ENCODE data around the gene TMC8.

TMC8 gene

GRCh38 chr17:78104540-78104941, 26.0 kb upstream of the TMC8 start:
- TF ChIP-seq CTCF (IDR thresholded peaks at IDR 0.05; ENCODE audit: low read length) (no peak), EZH2 (IDR thresholded peaks at IDR 0.05; ENCODE audit: borderline replicate concordance, low read length) (no peak)

GRCh38 chr17:78105101-78105500, 25.5 kb upstream of the TMC8 start:
- Histone ChIP-seq H3K27me3 (ENCODE audit: insufficient read depth, low read length) (no peaks in the 10 kb centered on the region), H3K9ac (ENCODE audit: low read length) (no peak overlapping the region), H2AFZ (ENCODE audit: low read length) (no peak overlapping the region), H3K79me2 (ENCODE audit: insufficient read depth, low read length) (no peaks in the 10 kb centered on the region), H3F3A (ENCODE audit: insufficient read depth, low read length) (no peaks in the 10 kb centered on the region), H3K27ac (ENCODE audit: low read depth, low read length, poor library complexity, severe bottlenecking) (no peak overlapping the region), H3K4me2 (ENCODE audit: low read length) (no peak overlapping the region), H3K4me3 (ENCODE audit: low read depth, low read length, poor library complexity, severe bottlenecking) (no peak overlapping the region), H3K9me2 (ENCODE audit: low read depth, low read length) (no peaks in the 10 kb centered on the region), H3K4me1 (ENCODE audit: insufficient read depth, low read length, severe bottlenecking) (peaks cover 6% of the 10 kb centered on the region), H3K36me3 (ENCODE audit: insufficient read depth, low read length) (peaks cover 32% of the 10 kb centered on the region), H4K20me1 (ENCODE audit: insufficient read depth, low read length) (no peaks in the 10 kb centered on the region), H3K9me3 (ENCODE audit: low read length) (no peaks in the 10 kb centered on the region)
- TF ChIP-seq CTCF (IDR thresholded peaks at IDR 0.05; ENCODE audit: low read length) (no peak), EZH2 (IDR thresholded peaks at IDR 0.05; ENCODE audit: borderline replicate concordance, low read length) (no peak)

More at GRCh38 chr17:78104540-78104941, 26.0 kb upstream of the TMC8 start:
- Histone ChIP-seq H3K4me1 (ENCODE audit: insufficient read depth, low read length, severe bottlenecking) (peaks cover 6% of the 10 kb centered on the region), H3F3A (ENCODE audit: insufficient read depth, low read length) (no peaks in the 10 kb centered on the region), H4K20me1 (ENCODE audit: insufficient read depth, low read length) (no peaks in the 10 kb centered on the region), H3K79me2 (ENCODE audit: insufficient read depth, low read length) (no peaks in the 10 kb centered on the region), H3K9ac (ENCODE audit: low read length) (no peak overlapping the region), H3K27ac (ENCODE audit: low read depth, low read length, poor library complexity, severe bottlenecking) (no peak overlapping the region), H3K4me3 (ENCODE audit: low read depth, low read length, poor library complexity, severe bottlenecking) (no peak overlapping the region), H3K4me2 (ENCODE audit: low read length) (no peak overlapping the region), H2AFZ (ENCODE audit: low read length) (no peak overlapping the region), H3K9me2 (ENCODE audit: low read depth, low read length) (no peaks in the 10 kb centered on the region), H3K9me3 (ENCODE audit: low read length) (no peaks in the 10 kb centered on the region), H3K36me3 (ENCODE audit: insufficient read depth, low read length) (peaks cover 32% of the 10 kb centered on the region), H3K27me3 (ENCODE audit: insufficient read depth, low read length) (no peaks in the 10 kb centered on the region)

GRCh38 chr17:78105551-78105950, 25.0 kb upstream of the TMC8 start:
- H3K9me3 ChIP-seq (ENCODE audit: low read length): no peaks in the 10 kb centered on the region
- H3K27me3 ChIP-seq (ENCODE audit: insufficient read depth, low read length): no peaks in the 10 kb centered on the region
- TF ChIP-seq EZH2 (IDR thresholded peaks at IDR 0.05; ENCODE audit: borderline replicate concordance, low read length) (no peak), CTCF (IDR thresholded peaks at IDR 0.05; ENCODE audit: low read length) (no peak)
- no peak overlapping the region for H3K27ac ChIP-seq (ENCODE audit: low read depth, low read length, poor library complexity, severe bottlenecking)
- no peaks in the 10 kb centered on the region for H4K20me1 ChIP-seq (ENCODE audit: insufficient read depth, low read length)
- H2AFZ ChIP-seq (ENCODE audit: low read length): no peak overlapping the region
- no peaks in the 10 kb centered on the region for H3K9me2 ChIP-seq (ENCODE audit: low read depth, low read length)
- H3F3A ChIP-seq (ENCODE audit: insufficient read depth, low read length): no peaks in the 10 kb centered on the region
- H3K79me2 ChIP-seq (ENCODE audit: insufficient read depth, low read length): no peaks in the 10 kb centered on the region
- H3K4me2 ChIP-seq (ENCODE audit: low read length): no peak overlapping the region
- H3K36me3 ChIP-seq (ENCODE audit: insufficient read depth, low read length): peaks cover 32% of the 10 kb centered on the region
- peaks cover 6% of the 10 kb centered on the region for H3K4me1 ChIP-seq (ENCODE audit: insufficient read depth, low read length, severe bottlenecking)
- H3K9ac ChIP-seq (ENCODE audit: low read length): no peak overlapping the region
- no peak overlapping the region for H3K4me3 ChIP-seq (ENCODE audit: low read depth, low read length, poor library complexity, severe bottlenecking)

Data from OCI-LY1 (cell line).